ENCODE measurements around the gene GPER1.

- no peak for TF ChIP-seq GATA3 (IDR thresholded peaks at IDR 0.05; ENCODE audit: low read depth, low read length)
- TF ChIP-seq GATA2 (IDR thresholded peaks at IDR 0.05; ENCODE audit: low read depth, low read length), result no peak
These were observed 2.6 kb upstream of the GPER1 start for GRCh38 chr7:1085266-1085665.

All from SH-SY5Y (cell line).